Urinary bladder (tissue), 2 donors: ENCODE measurements around the gene TTC6. TPM values are rescaled to one million over a fixed set of nuclear protein-coding genes. Genes with fewer than 3 reads are reported as not detected.

Experiments used
- polyA plus RNA-seq: library from polyadenylated mRNA; stranded (reverse); fragments of 200-250 nt; gene quantifications from one replicate; pipeline ENCODE4 v1.2.3, GENCODE V29; 2013
- total RNA-seq: library from RNA; depleted of rRNA; stranded (reverse); fragments of >200 nt; gene quantifications from one replicate; pipeline ENCODE4 v1.2.3, GENCODE V29; 2014
- donor health status: healthy.

Gene TTC6
- total and polyA plus RNA-seq, 2 donors: 0.34 to 7.1 TPM

Other genes with a start within 250 kb of the TTC6 start
- 14.1 TPM for gene FOXA1, start 380 bp upstream of the TTC6 start, total RNA-seq
- gene FOXA1, start 380 bp upstream of the TTC6 start, polyA plus RNA-seq: 8.8 TPM